Fibroblast of the conjunctiva (primary cell): ENCODE results near the gene SERP1.

Source experiments
- DNase-seq: peaks from one replicate; pipeline ENCODE4 v3.0.0-alpha.2; 2010; ENCODE audit warnings: low read depth

The SERP1 gene

GRCh38 chr3:150546226-150547044, at the start of gene SERP1, which contains the start of gene EIF2A:
Gene SERP1, minus strand, starts transcription at chr3:150546496. Its CDS starts 361 bp downstream, at chr3:150546135.
Gene EIF2A, plus strand, starts transcription at chr3:150546787. Its CDS starts 16 bp downstream, at chr3:150546803.
- peak; percentile 98 for DNase-seq

GRCh38 chr3:150594150-150594549, 47.9 kb upstream of the SERP1 start:
- DNase-seq: no peak

GRCh38 chr3:150589759-150590158, 43.5 kb upstream of the SERP1 start:
- no peak for DNase-seq

GRCh38 chr3:150588027-150588830, 41.9 kb upstream of the SERP1 start:
- no peak for DNase-seq

GRCh38 chr3:150583028-150583427, 36.7 kb upstream of the SERP1 start:
- no peak for DNase-seq

GRCh38 chr3:150582620-150583019, 36.3 kb upstream of the SERP1 start:
- no peak for DNase-seq

GRCh38 chr3:150581174-150581573, 34.9 kb upstream of the SERP1 start:
- DNase-seq: no peak

GRCh38 chr3:150577855-150578254, 31.6 kb upstream of the SERP1 start:
- DNase-seq: no peak

- no peak for DNase-seq
These were observed 21.0 kb upstream of the SERP1 start for GRCh38 chr3:150567328-150567727.

GRCh38 chr3:150564243-150564642, 17.9 kb upstream of the SERP1 start:
- DNase-seq: no peak

GRCh38 chr3:150557725-150558124, 11.4 kb upstream of the SERP1 start:
- no peak for DNase-seq

GRCh38 chr3:150556792-150557191, 10.5 kb upstream of the SERP1 start:
- DNase-seq: no peak

GRCh38 chr3:150555859-150556436, 9.7 kb upstream of the SERP1 start:
- no peak for DNase-seq

GRCh38 chr3:150547045-150547741, 897 bp upstream of the SERP1 start:
- no peak for DNase-seq

- DNase-seq: no peak
These were observed 674 bp downstream of the SERP1 start for GRCh38 chr3:150545419-150546225.

GRCh38 chr3:150544726-150545125, 1.6 kb downstream of the SERP1 start:
- no peak for DNase-seq

- no peak for DNase-seq
These were observed 2.3 kb downstream of the SERP1 start for GRCh38 chr3:150544041-150544440.

- no peak for DNase-seq
These were observed 2.8 kb downstream of the SERP1 start for GRCh38 chr3:150543531-150543930.

GRCh38 chr3:150543128-150543527, 3.2 kb downstream of the SERP1 start:
- DNase-seq: no peak

GRCh38 chr3:150540991-150541390, 5.3 kb downstream of the SERP1 start:
- no peak for DNase-seq

- no peak for DNase-seq
These were observed 6.0 kb downstream of the SERP1 start for GRCh38 chr3:150540297-150540696.
